HG02763 (cell line): Measurements from ENCODE around the gene SLCO3A1.
A peak's percentile ranks its signal among the peaks of the same experiment; 100 is the strongest.

Source experiments
- ATAC-seq: cut with Tn5 transposase; IDR thresholded peaks from one replicate; pipeline ENCODE4 v1.9.1; 2021; ENCODE audit warnings: mild to moderate bottlenecking, moderate library complexity; ENCODE audit not compliant: unreplicated experiment

The SLCO3A1 gene

DNA sequence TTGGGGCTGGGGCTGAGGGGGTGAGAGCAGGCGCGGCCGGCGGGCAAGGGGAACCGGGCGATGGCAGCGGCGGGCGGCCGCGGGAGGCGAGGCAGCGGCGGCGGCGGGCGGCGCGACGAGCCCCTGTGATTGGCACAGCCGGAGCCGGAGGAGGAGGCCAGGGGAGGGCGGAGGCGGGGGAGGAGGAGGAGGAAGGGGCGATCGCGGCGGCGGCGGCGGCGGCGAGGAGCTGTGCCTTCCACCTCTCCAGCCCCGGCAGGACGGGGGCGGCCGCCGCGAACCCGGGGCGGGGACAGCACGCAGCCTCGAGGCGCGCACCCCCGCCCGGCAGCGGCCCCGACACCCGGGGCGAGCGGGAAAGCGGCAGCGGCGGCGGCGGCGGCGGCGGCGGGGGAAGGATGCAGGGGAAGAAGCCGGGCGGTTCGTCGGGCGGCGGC, at the start of gene SLCO3A1:
Gene SLCO3A1 (plus strand): TSS at position 198 of the 437 bp plus-strand sequence.
- ATAC-seq, result peak; percentile 26

DNA sequence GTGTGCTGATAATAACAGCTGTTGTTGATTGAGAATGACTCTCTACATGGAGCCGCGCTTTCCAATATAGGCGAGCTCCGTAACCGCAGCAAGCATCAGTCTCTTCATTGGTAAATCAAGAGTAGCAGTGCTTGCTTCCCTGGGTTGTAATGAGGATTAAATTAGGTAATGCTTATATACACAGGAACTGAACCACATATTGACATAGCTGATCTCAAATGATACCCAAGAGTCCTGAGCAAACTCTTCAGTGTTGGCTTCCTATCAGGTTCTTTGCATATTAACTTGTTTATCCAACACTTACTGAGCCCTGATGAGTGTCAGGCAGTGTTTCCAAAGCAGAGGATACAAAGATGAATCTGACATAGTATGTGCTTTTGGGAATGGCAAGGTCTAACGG, 46.4 kb upstream of the SLCO3A1 start:
- ATAC-seq, result no peak

DNA sequence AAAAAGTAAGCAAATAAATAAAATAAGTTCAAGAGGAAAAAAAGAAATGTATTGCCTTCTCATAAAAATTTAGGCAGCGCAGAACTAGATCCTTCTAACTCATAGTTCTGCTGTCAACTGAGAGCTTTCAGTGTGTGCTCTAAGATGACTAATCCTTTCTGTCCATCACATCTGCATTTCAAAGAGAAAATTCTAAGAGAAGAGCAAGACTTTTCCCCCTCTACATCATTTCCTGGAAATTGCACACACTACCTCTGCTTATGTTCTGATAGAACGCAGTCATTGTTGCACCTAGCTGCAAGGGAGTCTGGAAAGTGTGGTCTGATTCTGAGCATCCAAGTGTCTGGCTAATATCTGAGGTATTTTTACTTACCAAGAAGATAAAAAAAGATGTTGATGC, 39.6 kb upstream of the SLCO3A1 start:
- ATAC-seq, result no peak

GRCh38 chr15:91816942-91817341, 36.6 kb upstream of the SLCO3A1 start:
- no peak for ATAC-seq

DNA sequence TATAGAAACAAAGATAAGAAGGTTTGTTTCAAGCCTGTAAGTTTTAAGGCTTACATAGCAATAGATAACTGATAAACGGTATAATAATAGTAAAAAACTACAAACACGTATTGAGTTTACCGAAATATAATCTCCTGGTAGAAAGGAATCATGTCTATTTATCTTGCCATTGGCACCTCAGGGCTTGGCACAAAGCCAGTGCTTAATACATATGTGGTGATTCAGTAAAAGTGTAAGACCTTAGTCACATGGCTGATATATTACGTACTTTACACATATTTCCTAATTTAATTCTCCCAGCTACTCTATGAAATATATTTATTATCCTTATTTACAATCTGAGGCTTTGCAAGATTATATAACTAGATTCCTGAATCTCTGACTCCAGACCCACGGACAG, 32.0 kb upstream of the SLCO3A1 start:
- no peak for ATAC-seq

DNA sequence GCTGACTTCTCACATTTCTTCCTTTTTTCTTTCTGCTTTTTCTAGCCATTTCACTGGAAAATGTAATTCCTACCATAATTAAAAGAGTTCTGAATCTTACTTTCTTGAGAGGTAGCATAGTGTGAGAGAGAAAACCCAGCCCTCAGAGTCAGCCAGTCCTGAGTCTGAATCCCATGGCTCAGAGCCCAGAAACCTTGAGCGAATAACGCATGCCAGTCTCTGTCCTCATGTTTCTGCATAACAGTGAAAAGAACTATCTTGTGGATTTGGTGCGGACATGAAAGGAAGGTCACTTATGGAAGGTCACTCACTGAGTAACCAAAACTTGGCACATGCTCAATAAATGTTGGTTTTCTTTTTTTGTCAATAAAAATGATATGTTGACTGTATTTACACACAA, 29.3 kb upstream of the SLCO3A1 start:
- no peak for ATAC-seq

- no peak for ATAC-seq
These were observed 27.1 kb upstream of the SLCO3A1 start for GRCh38 chr15:91826443-91826842.

DNA sequence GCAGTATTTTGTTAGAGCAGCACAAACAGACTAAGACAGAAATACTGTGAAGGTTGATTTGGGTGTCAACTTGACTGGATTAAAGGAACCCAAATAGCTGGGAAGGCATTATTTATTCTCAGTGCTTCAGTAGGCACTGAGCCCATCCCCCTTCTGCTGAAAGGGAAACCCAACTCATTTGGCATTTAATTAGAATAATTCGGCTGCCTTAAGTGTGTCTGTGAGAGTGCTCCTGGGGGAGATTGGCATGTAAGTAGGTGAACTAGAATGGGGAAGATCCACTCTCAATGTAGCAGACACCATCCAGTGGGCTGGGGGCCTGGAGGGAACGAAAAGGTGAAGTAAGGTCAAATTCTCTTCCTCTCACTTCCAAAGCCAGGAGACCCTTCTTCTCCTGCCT, 20.5 kb upstream of the SLCO3A1 start:
- no peak for ATAC-seq

GRCh38 chr15:91839867-91840266, 13.6 kb upstream of the SLCO3A1 start:
- no peak for ATAC-seq

GRCh38 chr15:91841861-91842260, 11.6 kb upstream of the SLCO3A1 start:
- no peak for ATAC-seq

GRCh38 chr15:91844341-91844740, 9.2 kb upstream of the SLCO3A1 start:
- no peak for ATAC-seq

GRCh38 chr15:91844928-91845327, 8.6 kb upstream of the SLCO3A1 start:
- ATAC-seq, result no peak

DNA sequence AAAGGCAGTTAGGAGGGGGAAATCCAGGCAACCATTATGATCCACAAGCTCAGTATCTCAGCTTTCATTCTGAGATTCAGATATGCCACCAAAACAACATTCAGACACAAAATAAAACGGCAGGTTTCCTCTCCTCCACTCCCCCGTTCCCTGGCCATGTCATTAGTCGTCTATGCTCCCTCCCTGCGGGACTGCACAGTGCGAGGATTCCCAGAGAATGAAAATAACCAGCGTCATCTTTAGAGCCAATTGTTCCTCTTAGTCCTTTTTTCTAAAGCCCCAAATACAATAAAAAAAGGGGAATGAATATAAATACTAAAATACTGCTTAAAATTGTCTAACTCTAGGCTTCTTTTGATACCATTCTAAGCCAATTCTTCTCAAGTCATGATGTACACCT, 7.8 kb upstream of the SLCO3A1 start:
- ATAC-seq, result no peak

- ATAC-seq, result no peak
These were observed 4.3 kb upstream of the SLCO3A1 start for GRCh38 chr15:91849180-91849579.

- no peak for ATAC-seq
These were observed 3.8 kb upstream of the SLCO3A1 start for GRCh38 chr15:91849749-91850161.

DNA sequence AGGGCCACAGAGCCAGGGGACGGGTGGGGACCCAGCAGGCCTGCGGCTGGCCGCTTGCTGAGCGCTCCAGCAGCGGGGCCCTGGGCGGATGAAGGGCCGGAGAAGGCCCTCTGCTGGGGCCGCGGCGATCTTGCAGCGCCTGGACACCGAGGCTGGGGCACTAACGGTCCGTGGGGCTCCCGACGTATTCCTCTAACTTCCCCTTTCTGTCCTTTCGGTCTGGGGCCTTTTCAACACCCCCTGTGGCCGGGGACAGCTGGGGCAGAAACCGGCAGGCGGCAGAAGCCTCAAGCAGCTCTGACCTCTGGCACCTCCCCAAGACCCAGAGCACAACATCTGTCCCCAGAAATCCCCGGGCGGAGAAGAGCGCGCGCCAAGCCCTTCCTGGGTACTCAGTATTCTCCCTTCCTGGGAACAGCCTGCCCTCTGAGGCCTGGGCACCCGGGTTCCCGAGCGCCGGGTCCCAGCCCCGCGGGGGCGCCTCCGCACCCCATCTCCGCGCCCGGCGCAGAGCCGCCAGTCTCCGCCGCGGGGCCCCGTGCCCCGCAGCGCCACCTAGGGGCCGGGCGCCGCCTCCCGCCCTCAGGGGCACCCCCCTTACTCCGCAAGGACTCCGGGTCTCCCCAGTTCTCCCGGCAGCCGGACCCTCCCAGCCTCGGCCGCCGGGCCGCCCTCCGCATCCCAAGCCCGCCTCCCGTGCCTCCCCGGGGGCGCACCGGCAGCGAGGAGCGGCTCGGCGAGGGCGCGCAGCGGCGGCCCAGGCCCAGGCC, 582 bp upstream of the SLCO3A1 start:
- ATAC-seq, result peak; percentile 40

GRCh38 chr15:91853948-91854638, 585 bp downstream of the SLCO3A1 start:
- no peak for ATAC-seq

GRCh38 chr15:91854639-91854990, 1.1 kb downstream of the SLCO3A1 start:
- ATAC-seq, result no peak

DNA sequence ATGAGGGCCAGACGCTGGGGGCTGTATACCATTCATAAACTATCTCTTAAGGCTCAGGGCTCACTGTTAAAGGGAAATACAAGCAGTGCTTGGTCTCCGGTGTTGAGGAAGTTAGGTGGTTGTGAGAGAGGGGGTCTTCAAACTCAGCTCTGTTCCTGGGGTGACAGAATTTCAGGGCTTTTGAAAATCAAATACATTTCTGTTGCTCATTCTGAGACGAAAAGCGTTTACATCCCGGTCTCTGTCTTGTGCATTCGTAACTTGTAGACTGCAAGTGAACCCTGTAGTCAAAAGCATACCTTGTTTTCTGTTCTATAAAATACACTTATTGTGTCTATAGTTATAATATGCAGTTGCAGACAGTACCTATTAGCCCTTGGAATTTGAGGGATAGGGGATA, 1.7 kb downstream of the SLCO3A1 start:
- no peak for ATAC-seq

DNA sequence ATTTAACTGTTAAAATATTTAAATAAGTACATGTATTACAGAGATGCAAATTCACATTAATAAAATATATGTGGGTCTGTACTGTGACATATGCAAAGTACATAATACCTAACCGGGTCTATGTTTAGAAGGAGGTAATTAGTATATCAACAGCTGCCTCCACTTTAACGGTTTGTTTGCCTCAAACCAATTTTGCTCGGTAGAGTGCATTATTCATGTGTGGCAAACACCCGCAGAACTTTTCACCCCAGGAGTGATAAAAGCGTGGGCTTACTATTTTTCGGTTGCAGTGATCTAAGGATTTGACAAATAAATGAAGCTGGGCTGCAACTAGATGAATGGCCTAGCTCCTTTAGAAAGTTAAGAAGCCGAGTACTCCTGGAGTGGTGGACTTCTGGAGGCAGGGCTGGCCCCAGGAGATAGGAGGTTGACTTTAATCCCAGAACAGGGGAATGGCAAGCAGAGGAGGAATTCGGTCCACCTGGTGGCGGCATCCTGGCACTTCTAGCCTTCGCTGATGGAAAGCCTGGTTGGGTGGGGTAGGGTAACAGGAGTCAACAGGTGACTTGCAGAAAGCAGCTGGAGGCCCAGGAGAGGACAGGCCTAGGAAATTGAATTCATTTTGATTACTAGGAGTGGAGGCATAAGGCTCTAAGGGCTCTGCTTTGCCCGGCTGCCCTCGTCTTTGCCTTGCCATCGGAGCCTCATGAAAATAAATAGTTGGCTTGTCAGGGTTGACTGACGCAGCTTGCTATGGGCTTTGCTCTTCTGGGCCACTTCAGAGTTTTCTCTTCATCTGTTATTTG, 2.4 kb downstream of the SLCO3A1 start:
- no peak for ATAC-seq

- ATAC-seq, result no peak
These were observed 3.7 kb downstream of the SLCO3A1 start for GRCh38 chr15:91857224-91857585.

- ATAC-seq, result no peak
These were observed 4.3 kb downstream of the SLCO3A1 start for GRCh38 chr15:91857772-91858171.
